IPS-NIHi11 (cell line): ENCODE data around the gene MBD4.
A peak's percentile ranks its signal among the peaks of the same experiment; 100 is the strongest.

Experiments
- DNase-seq: peaks from one replicate; pipeline ENCODE4 v3.0.0; 2012; ENCODE audit warnings: mixed read lengths, low spot score

MBD4 gene

DNA sequence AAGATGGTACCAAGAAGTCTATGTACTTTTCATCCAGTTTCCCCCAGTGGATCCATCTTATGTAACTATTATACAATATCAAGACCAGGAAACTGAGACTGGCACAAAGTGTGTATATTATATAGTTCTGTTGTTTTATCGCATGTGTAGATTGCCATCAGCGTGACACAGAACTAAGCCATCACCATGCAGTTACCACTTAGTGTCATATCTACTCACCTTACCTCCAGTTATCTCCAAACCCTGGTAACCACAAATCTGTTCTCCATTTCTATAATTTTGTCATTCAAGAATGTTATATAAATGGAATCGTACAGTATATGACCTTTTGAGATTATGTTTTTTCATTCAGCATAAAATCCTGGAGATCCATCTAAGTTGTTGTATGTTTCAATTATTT lies 23.3 kb upstream of the MBD4 start:
- no peak for DNase-seq

DNA sequence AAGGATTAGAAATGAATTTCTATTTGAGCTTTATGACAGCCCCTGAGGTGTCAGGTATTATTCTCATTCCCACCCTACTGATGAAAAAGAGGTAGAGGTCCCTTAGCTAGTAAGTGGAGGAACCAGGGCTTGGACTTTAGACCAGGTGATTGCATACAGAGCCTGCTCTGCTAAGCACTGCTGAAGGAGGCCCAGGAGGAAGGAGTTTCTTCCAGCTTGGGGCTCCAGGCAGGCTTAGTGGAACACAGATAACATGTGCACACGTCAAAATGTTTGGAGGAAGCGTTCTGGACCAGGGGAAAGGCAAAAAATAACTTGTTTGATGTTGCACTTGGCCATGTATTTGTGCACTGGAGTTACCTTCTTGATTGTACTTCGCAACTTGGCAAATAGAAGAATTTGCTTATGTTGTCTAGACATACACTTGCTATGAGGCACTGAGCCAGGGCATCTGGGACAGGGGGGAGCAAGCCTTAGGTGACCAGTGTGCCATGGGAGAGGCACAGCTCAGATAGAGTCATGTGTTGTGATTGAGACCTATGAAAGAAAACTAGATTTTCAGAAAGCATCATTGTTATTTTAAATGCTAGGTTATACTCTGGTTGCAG lies 22.7 kb upstream of the MBD4 start:
- DNase-seq, result no peak

DNA sequence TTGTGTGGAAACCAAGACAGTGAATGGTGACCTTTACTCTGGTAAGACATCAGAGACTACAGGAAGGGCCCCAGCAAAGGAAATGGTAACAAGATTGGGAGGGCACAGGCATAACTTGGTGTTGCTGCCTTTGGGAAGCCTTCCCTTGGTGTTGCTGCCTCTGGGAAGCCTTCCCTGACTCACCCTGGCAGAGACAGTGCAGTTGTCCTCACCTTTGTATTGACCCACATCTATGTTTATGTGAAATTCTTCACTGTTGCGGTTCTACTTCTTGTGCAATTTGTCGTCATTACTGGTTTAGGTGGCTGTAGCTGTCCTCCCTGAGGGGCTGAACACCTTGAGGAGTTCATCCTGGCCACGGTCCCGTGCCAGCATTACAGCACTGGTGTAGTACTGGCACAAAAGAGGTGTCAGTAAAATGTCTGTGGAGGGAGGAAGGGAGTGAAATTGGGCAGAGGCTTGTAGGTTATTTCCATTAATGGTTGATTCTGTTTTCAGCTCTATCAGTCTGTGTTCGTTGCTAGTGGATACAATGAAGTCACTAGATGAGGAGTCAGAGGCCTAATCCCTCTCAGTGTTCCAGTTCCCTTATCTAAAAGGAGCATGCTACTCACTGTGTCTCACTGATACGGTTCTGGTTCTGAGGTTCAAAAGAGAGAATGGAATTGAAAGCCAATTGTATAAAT lies 21.9 kb upstream of the MBD4 start:
- no peak for DNase-seq

DNA sequence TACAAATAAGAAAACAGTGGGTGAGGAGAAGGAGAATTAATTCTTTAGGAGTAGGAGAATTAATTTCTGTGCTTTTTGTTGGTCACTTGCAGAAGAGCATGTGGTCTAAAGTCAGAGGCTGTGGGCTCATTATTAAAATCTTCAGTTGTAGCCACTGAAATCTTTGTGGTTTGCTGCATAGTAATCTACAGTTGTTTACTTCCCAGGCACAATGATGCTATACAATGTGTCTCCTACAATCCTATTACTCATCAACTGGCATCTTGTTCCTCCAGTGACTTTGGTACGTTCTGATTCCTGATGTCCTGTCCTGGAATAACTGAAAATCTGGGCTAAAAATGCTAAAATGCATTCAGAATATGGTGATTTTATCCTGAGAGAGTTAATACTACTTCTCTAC lies 21.3 kb upstream of the MBD4 start:
- no peak for DNase-seq

DNA sequence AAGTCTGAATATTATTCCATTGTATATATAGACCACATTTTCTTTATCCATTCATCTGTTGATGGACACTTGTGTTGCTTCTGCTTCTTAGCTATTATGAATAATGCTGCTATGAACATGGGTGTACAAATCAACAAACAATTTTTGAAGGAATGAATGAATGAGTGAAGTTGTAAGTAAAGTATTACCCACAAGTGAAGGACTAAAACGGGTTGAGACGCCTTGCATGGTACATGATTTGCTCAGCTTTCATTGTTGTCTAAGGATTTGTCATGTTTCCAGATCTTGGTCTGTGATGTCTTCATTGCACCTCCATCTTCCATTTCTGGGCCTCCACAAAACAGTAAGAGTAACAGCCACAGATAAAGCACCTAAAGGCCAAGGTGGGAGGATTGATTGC lies 20.8 kb upstream of the MBD4 start:
- no peak for DNase-seq

DNA sequence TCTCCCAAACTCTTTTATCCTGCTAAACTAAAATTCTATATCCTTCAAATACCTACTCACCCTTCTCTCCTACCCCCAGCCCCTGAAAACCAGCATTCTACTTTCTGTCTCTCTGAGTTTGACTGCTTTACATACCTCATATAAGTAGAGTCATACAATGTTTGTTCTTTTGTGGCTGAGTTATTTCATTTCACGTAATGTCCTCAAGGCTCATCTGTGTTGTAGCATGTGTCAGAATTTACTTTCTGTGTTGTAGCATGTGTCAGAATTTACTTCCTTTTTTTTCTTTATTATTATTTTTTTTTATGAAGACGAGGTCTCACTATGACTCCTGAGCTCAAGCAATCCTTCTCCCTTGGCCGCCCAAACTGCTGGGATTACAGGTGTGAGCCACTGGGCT lies 20.4 kb upstream of the MBD4 start:
- DNase-seq, result no peak

DNA sequence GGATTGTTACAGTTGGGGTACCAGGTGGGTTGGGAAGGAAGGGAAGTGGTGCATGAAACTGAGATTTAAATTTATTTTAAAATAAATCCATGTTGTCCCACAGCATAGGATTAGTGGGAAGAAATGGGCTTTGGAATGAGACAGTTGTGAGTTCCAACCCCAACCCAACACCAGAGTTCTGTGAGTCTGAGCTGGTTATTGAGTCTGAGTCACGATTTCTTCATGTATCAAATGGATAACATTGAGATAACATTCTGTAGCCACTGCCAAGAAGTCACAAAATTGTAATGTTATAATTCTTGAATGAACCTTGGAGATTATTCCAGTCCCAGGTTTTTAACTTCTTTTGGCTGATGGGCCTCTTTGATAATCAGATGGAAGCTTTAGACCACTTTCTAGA lies 14.0 kb upstream of the MBD4 start:
- DNase-seq, result no peak

DNA sequence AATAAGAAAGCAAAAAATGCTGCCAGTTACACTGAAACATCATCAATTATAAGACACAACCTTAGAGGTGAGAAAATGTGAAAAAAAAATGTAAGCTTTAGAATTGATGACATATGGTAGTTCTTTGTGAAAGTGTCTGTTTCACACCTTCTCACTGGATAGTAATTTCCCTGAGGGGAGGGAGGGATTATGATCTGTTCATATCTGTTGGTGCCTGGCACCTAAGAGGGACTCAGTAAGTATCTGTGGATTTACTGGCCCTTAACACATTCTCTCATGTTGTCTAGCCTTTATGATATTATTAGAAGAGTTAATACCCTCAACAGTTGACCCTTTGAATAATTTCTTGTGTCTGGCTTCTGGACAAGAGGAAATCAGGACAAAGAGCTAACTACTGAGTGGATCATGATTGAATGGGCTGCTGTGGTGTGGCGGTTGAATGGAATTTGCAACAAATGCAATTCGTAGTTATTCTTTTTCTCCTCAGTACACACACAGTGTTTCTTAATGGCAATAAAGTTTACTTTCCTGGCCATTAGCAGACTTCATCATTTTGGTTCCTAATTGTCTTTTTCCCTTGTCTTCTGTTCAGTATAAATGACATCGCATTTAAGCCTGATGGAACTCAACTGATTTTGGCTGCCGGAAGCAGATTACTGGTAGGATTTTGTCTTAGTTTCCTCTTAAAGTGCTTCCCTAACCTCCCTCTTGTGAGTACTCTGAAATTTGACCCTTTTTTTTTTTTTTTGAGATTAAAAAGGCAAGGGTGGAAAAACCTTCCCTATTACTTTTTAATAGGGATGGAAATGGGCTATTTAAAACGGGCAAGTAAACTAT lies 9.7 kb upstream of the MBD4 start:
- DNase-seq, result no peak

DNA sequence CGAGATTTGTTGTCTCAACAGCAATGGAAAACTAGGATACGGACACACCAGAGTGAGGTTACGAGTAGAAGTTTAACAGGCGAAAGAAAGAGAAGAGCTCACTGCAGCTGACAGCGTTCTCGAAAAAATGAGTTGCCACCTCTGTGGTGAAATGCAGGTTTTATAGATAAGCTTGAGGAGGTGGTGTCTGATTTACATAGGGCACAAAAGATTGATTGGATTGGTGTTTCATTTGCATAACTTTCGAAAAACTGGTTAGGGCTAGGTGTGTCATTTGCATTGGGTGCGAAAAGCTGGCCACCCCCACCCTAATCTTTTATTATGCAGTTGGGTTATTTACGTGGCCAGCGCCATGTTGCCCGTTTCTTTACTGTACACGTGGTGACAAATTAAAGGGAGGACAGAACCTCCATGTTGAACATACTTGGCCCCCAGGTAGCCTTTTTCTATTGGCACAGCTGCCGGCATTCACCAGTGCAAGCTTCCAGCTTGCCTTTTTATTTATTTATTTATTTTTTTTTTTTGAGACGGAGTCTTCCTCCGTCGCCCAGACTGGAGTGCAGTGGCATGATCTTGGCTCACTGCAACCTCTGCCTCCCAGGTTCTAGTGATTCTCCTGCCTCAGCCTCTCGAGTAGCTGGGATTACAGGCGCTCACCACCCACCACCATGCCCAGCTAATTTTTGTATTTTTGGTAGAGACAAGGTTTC lies 8.6 kb upstream of the MBD4 start:
- peak; percentile 10 for DNase-seq

DNA sequence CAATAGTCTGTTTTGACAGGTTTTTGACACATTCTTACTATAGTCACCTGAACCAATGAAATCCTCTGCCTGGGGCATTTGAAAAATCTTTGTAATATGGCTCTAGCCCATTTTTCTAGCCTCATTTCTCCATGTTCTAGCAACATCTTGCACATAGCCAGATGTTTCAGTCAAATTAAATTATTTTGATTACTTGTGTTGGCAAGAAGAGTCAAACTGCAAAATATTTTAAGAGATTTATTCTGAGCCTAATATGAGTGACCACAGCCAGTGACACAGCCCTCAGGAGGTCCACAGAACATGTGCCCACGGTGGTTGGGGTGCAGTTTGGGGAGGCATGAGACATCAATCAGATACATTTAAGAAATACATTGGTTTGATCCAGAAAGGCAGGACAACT lies 7.2 kb upstream of the MBD4 start:
- no peak for DNase-seq

DNA sequence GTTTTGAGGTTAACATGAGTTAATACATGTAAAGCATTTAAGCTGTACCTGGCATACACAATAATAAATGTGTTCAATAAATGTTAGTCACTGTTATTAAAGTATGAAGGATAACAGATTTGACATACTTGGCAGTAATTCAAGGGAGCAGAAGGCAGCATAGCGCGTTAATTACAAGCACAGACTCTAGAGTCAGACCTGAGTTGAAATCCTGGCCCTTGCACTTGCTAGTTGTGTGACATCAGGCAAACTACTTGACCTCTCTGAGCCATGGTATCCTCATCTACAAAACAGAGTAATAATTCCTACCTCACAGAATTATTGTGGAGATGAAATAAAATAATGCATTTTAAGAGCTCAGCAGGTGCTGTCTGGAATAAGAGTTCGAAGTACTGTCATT lies 5.7 kb upstream of the MBD4 start:
- no peak for DNase-seq

DNA sequence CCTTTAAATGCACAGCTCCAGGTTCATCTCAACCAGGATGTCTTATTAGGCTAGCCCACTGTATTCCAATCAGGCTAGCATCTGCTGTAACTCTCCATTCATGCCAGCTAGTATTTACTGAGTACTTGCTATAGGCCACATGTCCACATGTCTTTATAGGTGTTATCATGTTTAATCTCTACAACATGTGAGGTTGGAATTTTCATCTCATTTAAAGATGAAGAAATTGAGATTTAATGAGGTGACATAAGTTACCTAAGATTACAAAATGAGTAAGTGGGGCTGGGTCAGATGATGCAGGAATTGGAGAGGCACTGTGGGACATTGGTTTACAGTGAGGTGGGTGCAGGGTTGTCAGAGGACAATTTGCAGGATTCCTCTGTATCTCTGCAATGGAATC lies 3.2 kb upstream of the MBD4 start:
- no peak for DNase-seq

DNA sequence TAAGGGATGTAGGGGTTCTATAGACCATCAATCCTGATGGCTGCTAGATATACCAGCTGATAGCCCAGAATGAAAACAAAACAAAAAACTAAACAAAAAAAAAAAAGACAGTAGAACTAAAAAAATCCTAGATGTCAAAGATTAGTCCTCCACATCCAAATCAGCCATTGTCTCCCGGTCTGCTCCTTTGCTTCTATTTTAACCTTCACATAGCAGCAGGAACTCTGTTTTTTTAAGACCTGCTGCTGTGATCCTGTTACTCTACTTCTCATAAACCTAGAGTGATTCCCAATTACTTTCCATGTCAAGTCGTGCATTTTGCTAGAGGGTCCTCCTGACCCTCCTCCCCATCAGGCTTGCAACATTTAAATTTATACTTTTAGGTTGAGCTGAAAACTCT lies 2.7 kb upstream of the MBD4 start:
- DNase-seq, result no peak

DNA sequence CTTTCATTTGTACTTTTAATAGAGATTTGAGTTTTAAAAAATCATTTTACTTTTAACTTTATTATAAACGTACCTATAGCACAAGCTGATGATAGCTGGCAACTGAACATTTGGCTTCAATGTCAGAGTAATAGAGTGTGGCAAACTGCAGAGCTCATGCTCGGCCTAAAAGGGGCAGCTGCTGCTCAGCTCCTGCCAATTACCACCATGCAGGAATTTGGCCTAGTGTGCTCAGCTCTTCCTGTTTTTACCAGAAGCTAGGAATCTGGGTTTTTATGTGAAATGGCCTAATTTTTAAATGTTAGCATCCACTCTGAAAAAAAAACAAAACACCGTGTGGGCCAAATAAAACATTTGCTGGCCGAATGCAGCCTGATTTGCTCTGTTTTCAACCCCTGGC lies 2.0 kb upstream of the MBD4 start:
- no peak for DNase-seq

DNA sequence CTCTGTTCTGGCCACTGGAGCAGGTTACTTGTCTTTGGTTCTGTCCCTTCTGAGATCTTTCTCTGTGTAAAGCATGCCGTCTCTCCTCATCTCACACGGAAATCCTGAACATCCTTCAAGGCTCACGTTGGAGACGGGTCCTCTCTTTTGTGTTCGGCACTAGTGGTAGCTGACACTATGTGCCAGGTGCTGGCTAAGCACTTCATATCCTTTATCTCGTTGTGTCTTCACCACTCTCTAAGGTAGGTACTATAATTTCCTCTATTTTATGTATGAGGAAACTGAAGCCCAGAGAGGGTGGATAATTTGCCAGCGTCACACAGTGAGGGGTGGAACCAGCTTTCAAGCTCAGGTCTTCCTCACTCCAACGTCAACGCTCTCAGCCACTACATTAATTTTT lies 1.5 kb upstream of the MBD4 start:
- DNase-seq, result no peak

DNA sequence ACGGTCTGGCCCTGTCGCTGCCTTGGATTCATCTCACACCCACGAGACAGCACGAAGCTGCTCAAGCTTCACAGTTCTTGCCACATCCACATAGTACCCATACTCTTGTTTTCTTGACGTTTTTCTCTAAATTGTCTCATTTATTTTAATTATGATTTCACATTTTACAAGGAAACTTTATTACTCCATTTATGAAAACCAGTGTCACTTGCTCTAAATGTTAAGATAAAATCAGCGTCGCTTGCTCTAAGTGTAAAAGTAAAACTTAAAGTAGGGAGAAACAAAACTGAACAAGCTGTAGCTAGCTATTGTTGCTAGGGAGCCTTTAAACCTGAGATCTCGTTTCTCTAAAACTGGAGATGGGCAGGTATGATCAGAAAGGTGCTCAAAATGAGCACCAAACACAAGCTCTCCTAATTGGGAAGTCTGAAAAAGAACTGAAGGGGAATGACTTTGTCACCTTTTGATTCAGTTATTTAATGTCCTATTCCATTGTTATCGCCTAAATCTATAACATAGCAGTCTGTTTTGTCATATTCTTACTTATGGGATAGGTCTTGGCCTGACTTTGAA lies 956 bp upstream of the MBD4 start:
- no peak for DNase-seq

DNA sequence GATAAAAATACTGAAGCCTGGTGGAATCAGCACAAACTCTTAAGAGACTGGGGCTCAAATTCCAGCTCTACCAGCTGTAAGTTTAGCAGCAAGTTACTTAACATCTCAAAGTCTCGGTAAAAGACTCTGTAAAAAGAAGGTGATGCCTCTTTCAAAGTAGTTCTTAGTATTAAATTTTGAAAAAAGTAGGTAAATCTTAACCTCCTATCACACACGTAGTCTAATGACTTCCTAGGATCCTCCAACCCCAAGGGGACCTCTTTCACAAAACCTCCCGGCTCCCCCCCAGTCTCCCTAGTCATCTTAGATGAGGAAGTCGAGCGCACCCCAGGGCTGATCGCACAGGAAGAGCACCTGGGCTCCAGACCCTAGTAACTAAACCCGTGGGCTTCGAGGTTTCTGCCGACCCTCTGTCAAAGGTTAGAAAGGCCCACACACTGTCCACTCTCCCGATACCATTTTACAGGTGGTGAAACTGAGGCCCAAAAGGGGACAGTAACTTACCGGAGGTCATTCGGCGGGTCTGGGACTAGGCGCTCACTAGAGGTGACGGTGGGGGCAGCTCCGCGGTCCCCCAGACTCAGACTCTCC lies 427 bp downstream of the MBD4 start:
- DNase-seq, result peak; percentile 33

DNA sequence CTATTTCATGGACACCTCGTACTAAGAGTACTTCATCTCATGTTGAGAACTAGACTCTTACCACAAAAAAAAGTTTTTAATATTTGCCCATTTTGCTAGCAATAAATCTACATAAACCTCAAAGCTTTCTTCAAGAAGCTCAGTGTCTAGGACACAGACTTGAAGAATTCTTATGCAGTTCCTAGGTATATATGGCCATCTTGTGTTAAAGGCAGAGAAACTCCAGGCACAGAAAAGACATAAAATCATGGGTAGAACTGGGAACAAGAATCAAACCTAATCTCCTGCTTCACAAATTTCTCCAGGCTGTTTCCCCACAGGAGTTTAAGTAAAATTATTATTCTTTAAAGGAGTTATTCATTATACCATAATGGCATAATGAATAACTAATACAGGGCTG lies 4.4 kb downstream of the MBD4 start:
- no peak for DNase-seq

DNA sequence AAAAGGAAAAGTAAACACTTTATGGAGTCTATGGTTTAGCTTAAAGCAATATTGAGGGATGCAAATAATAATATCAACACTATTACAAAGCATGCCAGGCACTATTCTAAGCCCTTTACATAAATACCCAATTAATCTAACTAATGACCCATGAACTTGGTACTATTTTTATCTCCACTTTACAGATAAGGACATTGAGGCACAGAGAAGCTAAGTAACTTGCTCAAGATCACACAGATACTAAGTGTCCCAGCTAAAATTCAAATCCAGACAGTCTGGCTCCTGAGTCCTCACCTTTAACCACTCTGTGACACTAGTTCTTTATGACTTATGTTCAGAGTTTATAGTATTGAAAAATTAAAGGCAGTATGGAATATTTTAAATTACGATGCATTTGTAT lies 5.6 kb downstream of the MBD4 start:
- DNase-seq, result no peak

DNA sequence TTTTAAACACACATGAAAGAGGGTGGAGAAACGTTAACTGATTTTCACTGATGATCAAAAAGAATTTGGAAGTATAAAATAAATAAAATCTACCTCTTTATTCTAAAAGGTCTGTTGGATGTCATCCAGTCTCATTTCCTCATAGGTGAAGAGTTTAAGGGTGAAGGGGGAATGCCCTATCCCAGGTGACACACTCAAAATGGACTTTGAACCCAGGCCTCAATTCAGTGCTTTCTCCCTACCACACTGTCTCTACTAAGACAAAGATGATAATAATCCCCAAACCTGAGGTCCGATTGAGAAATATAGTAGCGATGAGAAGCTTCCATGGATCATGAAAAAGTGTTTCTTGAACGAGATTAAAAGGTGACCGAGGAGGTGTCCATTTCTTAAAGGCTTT lies 6.2 kb downstream of the MBD4 start:
- no peak for DNase-seq

DNA sequence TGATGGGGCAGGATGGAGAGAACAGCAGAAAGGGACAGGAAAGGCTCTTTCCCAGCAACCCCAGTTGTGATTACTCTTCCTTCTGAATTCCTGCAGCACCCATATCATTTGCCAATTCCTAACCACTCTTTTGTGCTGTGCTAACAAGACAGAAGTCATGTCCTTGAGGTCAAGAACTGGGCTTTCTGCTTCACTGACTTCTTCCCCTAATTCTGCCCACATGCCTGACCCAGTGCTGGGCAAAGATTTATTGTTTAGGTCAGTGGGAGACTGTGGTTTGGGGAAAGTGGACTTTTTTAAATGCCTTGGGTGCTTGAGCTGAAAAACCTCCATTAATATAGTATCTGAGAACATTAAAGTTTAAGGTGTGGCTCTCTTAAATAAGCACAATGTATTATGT lies 7.1 kb downstream of the MBD4 start:
- DNase-seq, result no peak

DNA sequence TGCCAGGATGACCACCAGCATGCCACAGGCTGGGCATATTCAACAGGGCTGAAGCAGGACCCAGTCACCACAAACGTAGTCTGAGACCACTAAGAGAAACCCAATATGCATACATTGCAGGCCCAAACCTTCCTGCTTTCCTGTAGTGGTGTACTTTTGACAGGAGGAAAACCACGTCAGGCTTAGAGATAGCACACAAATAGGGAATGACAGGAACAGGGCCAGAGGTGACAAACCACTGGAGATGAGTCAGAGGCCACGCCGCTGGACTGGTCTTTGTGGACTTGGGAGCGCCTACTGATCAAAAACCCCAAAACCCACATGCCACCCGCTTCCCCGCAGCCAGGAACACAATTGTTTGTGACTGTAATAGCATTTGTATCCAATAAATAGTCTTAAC lies 7.7 kb downstream of the MBD4 start:
- DNase-seq, result no peak
